ENCODE data around the gene SPECC1L. TPM values are rescaled to one million over a fixed set of nuclear protein-coding genes. Genes with fewer than 3 reads are reported as not detected.
A peak's percentile ranks its signal among the peaks of the same experiment; 100 is the strongest.

SPECC1L gene
- total RNA-seq, 1 experiment from 2014 or later, result 23.0 TPM

DNA sequence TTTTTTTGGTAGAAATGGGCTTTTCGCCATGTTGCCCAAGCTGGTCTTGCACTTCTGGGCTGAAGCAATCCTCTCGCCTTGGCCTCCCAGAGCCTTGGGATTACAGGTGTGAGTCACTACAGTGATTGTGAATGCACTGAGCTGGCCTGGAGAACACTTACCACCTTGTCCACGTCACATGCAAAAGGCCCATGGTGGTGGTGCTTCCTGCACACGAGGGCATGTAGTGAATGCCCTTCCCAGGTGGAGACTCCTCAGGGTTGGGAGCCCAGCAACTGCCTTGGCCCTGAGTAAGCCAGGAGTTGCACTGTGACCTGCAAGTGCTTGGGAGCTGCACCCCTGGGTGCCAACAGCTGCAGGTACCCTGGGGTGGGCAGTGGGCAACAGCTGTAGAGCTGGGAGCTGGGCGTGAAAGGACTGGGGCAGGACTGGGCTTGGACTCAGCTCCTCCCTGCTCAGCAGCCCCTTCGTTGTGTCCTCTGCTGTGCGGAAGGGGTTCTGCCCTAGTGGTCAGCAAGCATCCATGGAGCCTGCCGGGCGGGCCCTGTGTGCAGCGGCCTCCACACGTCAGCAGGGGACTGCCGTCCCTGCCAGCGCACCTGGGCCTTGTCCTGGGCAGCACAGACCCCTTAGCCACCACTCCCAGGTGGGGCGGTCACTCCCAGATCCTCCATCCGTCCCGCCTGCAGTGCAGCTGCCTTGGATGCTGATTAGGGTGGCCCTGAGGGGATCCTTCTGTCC is 147.4 kb downstream of the SPECC1L start:
- DNase-seq, result no peak
- H3K36me3 ChIP-seq (replicated peaks; ENCODE audit: control insufficient read depth, insufficient read depth, low read length), result peaks cover 3% of the 10 kb centered on the region; the same call in 1 of the 2 replicates

GRCh38 chr22:24418786-24419474 is 148.3 kb downstream of the SPECC1L start:
- Histone ChIP-seq H3K27me3 (ENCODE audit: control insufficient read depth, insufficient read depth, low read length) (peaks cover under 1% of the 10 kb centered on the region), H3K36me3 (replicated peaks; ENCODE audit: control insufficient read depth, insufficient read depth, low read length) (peaks cover 3% of the 10 kb centered on the region; the same call in 1 of the 2 replicates), H3K4me3 (ENCODE audit: insufficient read depth, low read depth, low read length) (no peak overlapping the region)
- peak; percentile 80 for DNase-seq

More for the DNA sequence above, 147.4 kb downstream of the SPECC1L start:
- no peak overlapping the region for H3K4me3 ChIP-seq (ENCODE audit: insufficient read depth, low read depth, low read length)
- H3K27me3 ChIP-seq (ENCODE audit: control insufficient read depth, insufficient read depth, low read length), result no peaks in the 10 kb centered on the region

DNA sequence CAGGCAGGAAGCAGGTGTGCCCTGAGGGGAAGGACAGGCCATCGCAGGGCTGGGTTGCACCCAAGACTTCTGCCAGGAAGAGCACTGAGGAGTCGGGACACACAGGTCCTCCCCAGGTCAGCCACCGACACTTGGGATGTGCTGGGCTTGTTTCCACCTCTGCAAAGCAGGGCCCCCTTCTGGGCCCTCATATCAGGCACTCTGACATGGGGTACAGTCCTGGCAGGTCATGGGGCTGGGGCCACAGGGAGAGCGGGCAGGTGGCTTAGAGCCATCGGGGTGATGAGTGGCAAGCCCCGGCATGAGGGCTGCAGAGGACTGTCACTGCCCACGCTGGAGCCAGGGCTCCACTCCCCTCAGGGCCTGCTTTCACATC is 148.8 kb downstream of the SPECC1L start:
- no peak overlapping the region for H3K4me3 ChIP-seq (ENCODE audit: insufficient read depth, low read depth, low read length)
- peaks cover 3% of the 10 kb centered on the region; the same call in 1 of the 2 replicates for H3K36me3 ChIP-seq (replicated peaks; ENCODE audit: control insufficient read depth, insufficient read depth, low read length)
- no peak for DNase-seq
- peaks cover 6% of the 10 kb centered on the region for H3K27me3 ChIP-seq (ENCODE audit: control insufficient read depth, insufficient read depth, low read length)

GRCh38 chr22:24420072-24420976 is 149.7 kb downstream of the SPECC1L start:
- Histone ChIP-seq H3K4me3 (ENCODE audit: insufficient read depth, low read depth, low read length) (no peak overlapping the region), H3K36me3 (replicated peaks; ENCODE audit: control insufficient read depth, insufficient read depth, low read length) (peaks cover 2% of the 10 kb centered on the region; the same call in 1 of the 2 replicates), H3K27me3 (ENCODE audit: control insufficient read depth, insufficient read depth, low read length) (peaks cover 14% of the 10 kb centered on the region)
- peak; percentile 83 for DNase-seq

DNA sequence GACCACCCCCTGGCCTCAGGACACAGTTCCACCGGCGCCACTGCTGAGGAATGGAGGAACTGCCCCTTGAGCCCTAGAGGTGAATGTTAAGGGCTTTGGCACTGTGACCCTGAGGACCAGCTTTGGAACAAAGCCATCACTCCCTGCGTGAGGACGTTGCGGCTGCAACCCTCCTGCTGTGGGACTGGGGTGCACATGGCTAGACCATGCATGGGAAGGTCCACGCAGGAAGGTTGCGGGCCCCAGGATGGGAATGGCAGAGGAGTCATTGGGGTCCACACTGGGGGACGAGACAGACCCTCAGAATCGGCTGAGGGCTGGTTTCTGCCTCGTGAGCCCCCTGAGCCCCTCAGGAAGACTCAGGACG is 150.3 kb downstream of the SPECC1L start:
- Histone ChIP-seq H3K27me3 (ENCODE audit: control insufficient read depth, insufficient read depth, low read length) (peaks cover 19% of the 10 kb centered on the region), H3K36me3 (replicated peaks; ENCODE audit: control insufficient read depth, insufficient read depth, low read length) (peaks cover 2% of the 10 kb centered on the region; the same call in 1 of the 2 replicates)

DNA sequence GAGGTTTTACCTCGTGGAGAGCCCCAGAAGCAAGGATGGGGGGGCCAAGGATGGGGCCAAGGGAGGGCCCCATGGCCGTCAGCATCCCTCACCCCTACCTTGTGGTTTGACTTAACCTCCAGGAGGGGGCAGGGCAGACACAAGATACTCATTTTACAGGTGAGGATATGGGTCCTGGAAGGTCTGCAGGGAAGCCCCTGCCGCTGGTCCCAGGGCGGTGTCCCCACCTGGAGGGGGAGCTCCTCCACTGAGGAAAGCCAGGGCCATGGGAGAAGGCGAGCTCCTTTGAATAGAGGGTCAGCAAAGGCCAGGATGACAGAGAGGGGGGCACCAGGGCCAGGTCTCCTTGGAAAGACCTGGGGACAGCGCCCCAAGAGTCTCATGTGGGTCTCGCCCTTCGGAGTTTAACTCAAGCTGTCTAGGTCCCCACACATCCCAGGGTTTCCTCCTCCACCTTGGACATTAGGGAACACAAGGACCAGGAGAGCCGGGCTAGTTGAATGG is 150.8 kb downstream of the SPECC1L start:
- DNase-seq, result peak; percentile 95
- Histone ChIP-seq H3K27me3 (ENCODE audit: control insufficient read depth, insufficient read depth, low read length) (peaks cover 20% of the 10 kb centered on the region), H3K4me3 (ENCODE audit: insufficient read depth, low read depth, low read length) (no peak overlapping the region), H3K36me3 (replicated peaks; ENCODE audit: control insufficient read depth, insufficient read depth, low read length) (no peaks in the 10 kb centered on the region)

More for the DNA sequence above, 150.3 kb downstream of the SPECC1L start:
- no peak overlapping the region for H3K4me3 ChIP-seq (ENCODE audit: insufficient read depth, low read depth, low read length)
- DNase-seq, result peak; percentile 65

- no peak overlapping the region for H3K4me3 ChIP-seq (ENCODE audit: insufficient read depth, low read depth, low read length)
- DNase-seq, result no peak
- no peaks in the 10 kb centered on the region for H3K36me3 ChIP-seq (replicated peaks; ENCODE audit: control insufficient read depth, insufficient read depth, low read length)
- peaks cover 20% of the 10 kb centered on the region for H3K27me3 ChIP-seq (ENCODE audit: control insufficient read depth, insufficient read depth, low read length)
These were observed 151.6 kb downstream of the SPECC1L start for GRCh38 chr22:24422102-24422665.

- Histone ChIP-seq H3K4me3 (ENCODE audit: insufficient read depth, low read depth, low read length) (peak overlapping the region; percentile 55), H3K27me3 (ENCODE audit: control insufficient read depth, insufficient read depth, low read length) (peaks cover 20% of the 10 kb centered on the region), H3K36me3 (replicated peaks; ENCODE audit: control insufficient read depth, insufficient read depth, low read length) (no peaks in the 10 kb centered on the region)
- DNase-seq, result peak; percentile 97
These were observed 152.9 kb downstream of the SPECC1L start for GRCh38 chr22:24423519-24424000.

- Histone ChIP-seq H3K4me3 (ENCODE audit: insufficient read depth, low read depth, low read length) (peak overlapping the region; percentile 52), H3K36me3 (replicated peaks; ENCODE audit: control insufficient read depth, insufficient read depth, low read length) (no peaks in the 10 kb centered on the region), H3K27me3 (ENCODE audit: control insufficient read depth, insufficient read depth, low read length) (peaks cover 20% of the 10 kb centered on the region)
- peak; percentile 89 for DNase-seq
These were observed 153.6 kb downstream of the SPECC1L start for GRCh38 chr22:24424001-24424900.

DNA sequence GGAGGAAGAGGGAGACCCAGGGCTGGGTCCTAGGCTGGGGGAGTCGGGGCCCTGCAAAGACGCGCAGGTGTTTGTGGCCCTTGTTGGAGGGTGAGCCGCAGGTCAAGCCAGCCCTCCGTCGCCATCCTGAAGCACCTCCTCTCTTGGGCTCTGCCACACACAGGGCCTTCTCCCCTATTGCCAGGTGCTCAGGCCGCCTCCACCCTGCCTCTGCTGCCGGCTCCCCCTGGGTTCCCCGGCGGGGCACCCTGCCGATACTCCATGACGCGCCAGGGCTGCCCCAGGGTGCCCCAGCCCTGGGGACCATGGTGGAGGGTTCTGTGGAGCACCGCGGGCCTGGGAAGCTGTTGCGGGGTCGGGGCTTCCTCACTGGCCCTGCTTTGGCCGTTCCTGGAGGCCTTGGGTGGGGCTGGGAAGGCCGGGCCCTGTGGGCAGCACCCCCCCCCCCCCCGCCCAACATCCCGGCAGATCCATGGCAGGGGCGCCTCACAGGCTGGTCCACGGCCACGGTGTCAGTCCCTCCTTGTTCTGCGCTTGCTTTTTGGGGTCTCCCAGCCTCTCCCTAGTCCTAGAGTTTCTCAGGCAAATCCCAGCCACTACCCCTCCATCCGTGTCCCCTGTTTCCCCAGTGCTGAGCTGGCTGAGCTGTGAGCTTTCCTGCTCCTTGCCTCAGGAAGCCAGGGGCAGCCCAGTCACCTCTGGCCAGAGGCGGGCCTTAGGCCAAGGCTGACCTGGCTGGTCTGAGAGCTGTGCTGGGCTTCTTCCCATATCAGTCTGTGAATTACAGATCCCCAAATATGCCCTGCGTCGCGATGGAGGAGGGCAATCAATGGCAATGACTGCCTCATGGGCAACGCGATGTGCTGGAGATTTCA is 154.5 kb downstream of the SPECC1L start:
- DNase-seq, result peak; percentile 72
- no peaks in the 10 kb centered on the region for H3K36me3 ChIP-seq (replicated peaks; ENCODE audit: control insufficient read depth, insufficient read depth, low read length)
- peaks cover 20% of the 10 kb centered on the region for H3K27me3 ChIP-seq (ENCODE audit: control insufficient read depth, insufficient read depth, low read length)
- no peak overlapping the region for H3K4me3 ChIP-seq (ENCODE audit: insufficient read depth, low read depth, low read length)

DNA sequence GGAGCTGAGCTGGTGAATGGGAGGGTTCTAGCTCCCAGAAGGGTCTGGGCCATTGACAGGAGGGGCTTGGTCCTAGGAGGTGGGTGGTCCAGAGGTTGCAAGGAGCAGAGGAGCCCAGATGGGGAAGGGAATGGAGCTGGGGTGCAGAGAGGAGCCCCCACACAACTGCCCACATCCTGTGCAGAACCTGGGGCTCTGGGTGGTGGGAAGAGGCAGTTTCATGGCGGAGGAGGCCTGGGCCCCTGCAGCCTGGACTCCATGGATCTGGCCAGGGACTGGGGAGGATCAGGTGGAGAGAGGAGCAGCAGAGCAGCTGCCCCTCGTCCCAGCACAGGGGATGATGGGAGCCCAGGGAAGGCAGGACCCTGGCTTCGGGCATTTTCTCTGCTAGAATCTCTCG is 155.8 kb downstream of the SPECC1L start:
- no peak overlapping the region for H3K4me3 ChIP-seq (ENCODE audit: insufficient read depth, low read depth, low read length)

DNA sequence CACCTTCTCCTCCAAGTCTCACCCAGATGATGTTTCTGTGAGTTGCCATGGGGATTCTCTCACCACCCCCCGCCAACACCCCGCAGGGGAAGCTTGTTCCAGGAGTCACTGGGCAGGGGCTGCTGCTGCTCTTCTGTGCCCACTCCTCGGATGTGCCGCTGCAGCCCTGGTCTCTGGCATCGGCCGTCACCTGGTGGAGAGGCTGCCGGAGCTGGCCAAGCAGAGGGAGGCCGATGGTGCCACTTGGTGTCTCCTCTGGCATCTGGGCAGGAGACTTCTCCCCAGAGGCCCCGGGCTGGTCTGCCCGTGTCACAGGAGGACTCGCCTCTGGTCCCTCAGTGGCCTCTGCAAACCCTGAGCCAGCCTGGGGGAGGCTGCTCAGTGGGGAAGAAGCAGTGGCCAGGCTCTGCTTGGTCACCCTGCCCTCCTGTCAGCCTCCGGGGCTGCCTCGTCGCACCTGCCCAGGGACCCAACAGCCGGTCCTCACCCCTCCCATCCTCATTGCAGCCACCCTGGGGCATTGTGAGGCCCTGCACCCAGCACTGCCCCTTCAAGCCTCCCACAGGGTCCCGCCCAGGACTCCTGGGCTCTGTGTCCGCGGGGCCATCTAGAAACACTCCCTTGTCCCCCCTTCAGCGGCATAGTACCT is 156.3 kb downstream of the SPECC1L start:
- H3K36me3 ChIP-seq (replicated peaks; ENCODE audit: control insufficient read depth, insufficient read depth, low read length), result no peaks in the 10 kb centered on the region
- DNase-seq, result no peak
- peaks cover 20% of the 10 kb centered on the region for H3K27me3 ChIP-seq (ENCODE audit: control insufficient read depth, insufficient read depth, low read length)
- no peak overlapping the region for H3K4me3 ChIP-seq (ENCODE audit: insufficient read depth, low read depth, low read length)

More for the DNA sequence above, 155.8 kb downstream of the SPECC1L start:
- Histone ChIP-seq H3K27me3 (ENCODE audit: control insufficient read depth, insufficient read depth, low read length) (peaks cover 20% of the 10 kb centered on the region), H3K36me3 (replicated peaks; ENCODE audit: control insufficient read depth, insufficient read depth, low read length) (no peaks in the 10 kb centered on the region)
- no peak for DNase-seq

Measured in H7 (cell line).